ENCODE data around the gene PHLPP2.
"Not testable (repeated sequence)": the region's sequence is repeated elsewhere in the genome, so short reads cannot be mapped to it uniquely, and the experiment has no call there.

Gene PHLPP2

DNA sequence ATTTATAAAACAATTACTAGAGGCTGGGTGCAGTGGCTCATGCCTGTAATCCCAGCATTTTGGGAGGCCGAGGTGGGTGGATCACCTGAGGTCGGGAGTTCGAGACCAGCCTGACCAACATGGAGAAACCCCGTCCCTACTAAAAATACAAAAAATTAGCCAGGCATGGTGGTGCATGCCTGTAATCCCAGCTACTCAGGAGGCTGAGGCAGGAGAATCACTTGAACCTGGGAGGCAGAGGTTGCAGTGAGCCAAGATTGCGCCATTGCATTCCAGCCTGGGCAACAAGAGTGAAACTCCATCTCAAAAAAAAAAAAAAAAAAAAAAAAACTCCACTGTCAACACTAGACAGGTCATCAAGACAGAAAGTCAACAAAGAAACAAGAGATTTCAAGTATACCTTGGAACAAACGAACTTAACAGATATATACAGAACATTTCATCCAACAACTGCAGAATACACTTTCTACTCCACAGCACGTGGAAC is 129.1 kb downstream of the PHLPP2 start:
- not testable (repeated sequence) for H3K27me3 ChIP-seq (ENCODE audit: control insufficient read depth, insufficient read depth, low read length); H3K36me3 ChIP-seq (ENCODE audit: control insufficient read depth, insufficient read depth, low read length); H3K9me3 ChIP-seq (ENCODE audit: control insufficient read depth, insufficient read depth, low read length); H3K4me1 ChIP-seq (ENCODE audit: control insufficient read depth, insufficient read depth, low read length); H3K27ac ChIP-seq (ENCODE audit: low read length); DNase-seq (ENCODE audit: low read depth, low spot score); H3K4me3 ChIP-seq (ENCODE audit: low read length)
- no CpG with 5 or more reads among the region's 7 CpGs for WGBS (ENCODE audit: insufficient coverage, insufficient read length)

Measured in iPS DF 6.9 (cell line).